Ovary (tissue), 3 donors: Measurements from ENCODE around the gene SAMD10.

ENCODE experiments used
- EP300 ChIP-seq: sonication (generic); formaldehyde crosslinking; IDR thresholded peaks from one replicate; pipeline ENCODE4 v1.6.1; 2017; ENCODE audit warnings: antibody characterized with exemption
- POLR2A ChIP-seq: fragments of 450-650 bp; IDR thresholded peaks from one replicate; pipeline ENCODE4 v1.6.1; 2017; ENCODE audit warnings: antibody characterized with exemption, mild to moderate bottlenecking, moderate library complexity
- TF ChIP-seq, protein P1 (sequence below), 3 donors: fragments of 450-650 bp in 2 of 3; fragments of 200-600 bp in 1 of 3; IDR thresholded peaks; one replicate each; pipeline versions ENCODE4 v1.5.1 to v1.8.0; 2016 to 2022; ENCODE audit warnings: antibody characterized with exemption in 3 of 3, mild to moderate bottlenecking in 1 of 3
- donor health status: DM: no; HTN: no; CAD: no.

DNA sequence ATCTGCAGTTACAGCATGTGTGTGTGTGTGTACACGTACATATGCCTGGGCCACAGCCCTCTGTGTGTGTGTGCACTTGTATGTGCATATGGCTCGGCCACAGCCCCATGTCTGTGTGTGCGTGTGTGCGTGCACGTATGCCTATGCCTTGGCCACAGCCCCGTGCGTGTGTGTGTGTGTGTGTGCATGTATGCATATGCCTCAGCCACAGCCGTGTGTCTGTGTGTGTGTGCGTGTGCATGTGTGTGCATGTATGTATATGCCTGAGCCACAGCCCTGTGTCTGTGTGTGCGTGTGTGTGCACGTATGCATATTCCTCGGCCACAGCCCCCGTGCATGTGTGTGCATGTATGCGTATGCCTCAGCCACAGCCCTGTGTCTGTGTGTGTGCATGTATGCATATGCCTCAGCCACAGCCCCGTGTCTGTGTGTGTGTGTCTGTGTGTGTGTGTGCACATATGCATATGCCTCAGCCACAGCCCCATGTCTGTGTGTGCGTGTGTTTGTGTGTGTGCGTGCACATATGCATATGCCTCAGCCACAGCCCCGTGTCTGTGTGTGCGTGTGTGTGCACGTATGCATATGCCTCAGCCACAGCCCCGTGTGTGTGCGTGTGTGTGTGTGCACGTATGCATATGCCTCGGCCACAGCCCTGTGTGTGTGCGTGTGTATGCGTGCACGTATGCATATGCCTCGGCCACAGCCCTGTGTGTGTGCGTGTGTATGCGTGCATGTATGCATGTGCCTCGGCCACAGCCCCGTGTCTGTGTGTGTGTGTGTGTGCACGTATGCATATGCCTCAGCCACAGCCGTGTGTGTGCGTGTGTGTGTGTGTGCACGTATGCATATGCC lies 41.9 kb upstream of the SAMD10 start:
- TF ChIP-seq, protein P1, sequence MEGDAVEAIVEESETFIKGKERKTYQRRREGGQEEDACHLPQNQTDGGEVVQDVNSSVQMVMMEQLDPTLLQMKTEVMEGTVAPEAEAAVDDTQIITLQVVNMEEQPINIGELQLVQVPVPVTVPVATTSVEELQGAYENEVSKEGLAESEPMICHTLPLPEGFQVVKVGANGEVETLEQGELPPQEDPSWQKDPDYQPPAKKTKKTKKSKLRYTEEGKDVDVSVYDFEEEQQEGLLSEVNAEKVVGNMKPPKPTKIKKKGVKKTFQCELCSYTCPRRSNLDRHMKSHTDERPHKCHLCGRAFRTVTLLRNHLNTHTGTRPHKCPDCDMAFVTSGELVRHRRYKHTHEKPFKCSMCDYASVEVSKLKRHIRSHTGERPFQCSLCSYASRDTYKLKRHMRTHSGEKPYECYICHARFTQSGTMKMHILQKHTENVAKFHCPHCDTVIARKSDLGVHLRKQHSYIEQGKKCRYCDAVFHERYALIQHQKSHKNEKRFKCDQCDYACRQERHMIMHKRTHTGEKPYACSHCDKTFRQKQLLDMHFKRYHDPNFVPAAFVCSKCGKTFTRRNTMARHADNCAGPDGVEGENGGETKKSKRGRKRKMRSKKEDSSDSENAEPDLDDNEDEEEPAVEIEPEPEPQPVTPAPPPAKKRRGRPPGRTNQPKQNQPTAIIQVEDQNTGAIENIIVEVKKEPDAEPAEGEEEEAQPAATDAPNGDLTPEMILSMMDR (IDR thresholded peaks at IDR 0.05): no peak
- TF ChIP-seq EP300 (no peak), POLR2A (no peak)
